WTC11 (cell line): ENCODE results near the gene HFE.

Experiments
- AFF4 ChIP-seq: sonication (generic); formaldehyde crosslinking; IDR thresholded peaks from 2 replicates; pipeline ENCODE4 v1.8.1; 2023; ENCODE audit warnings: mild to moderate bottlenecking, missing genetic modification reagents, borderline replicate concordance
- CTCF ChIP-seq: fragments of 200-600 bp; IDR thresholded peaks from 2 replicates; pipeline ENCODE4 v1.8.0; 2022; ENCODE audit warnings: antibody characterized with exemption
- FOXP1 ChIP-seq: sonication (generic); formaldehyde crosslinking; IDR thresholded peaks from 2 replicates; pipeline ENCODE4 v1.8.0; 2022; ENCODE audit warnings: missing genetic modification reagents, mild to moderate bottlenecking, moderate library complexity, borderline replicate concordance
- IRF2 ChIP-seq: sonication (generic); formaldehyde crosslinking; IDR thresholded peaks from 2 replicates; pipeline ENCODE4 v1.8.0; 2022; ENCODE audit warnings: low read depth, missing genetic modification reagents, borderline replicate concordance
- NR1H2 ChIP-seq: sonication (generic); formaldehyde crosslinking; IDR thresholded peaks from 2 replicates; pipeline ENCODE4 v1.9.0; 2021; ENCODE audit warnings: mild to moderate bottlenecking, moderate library complexity, missing genetic modification reagents
- TEAD1 ChIP-seq: sonication (generic); formaldehyde crosslinking; IDR thresholded peaks from 2 replicates; pipeline ENCODE4 v1.8.0; 2022; ENCODE audit warnings: mild to moderate bottlenecking, missing genetic modification reagents
- TEAD4 ChIP-seq: sonication (generic); formaldehyde crosslinking; IDR thresholded peaks from 2 replicates; pipeline ENCODE4 v1.8.0; 2022; ENCODE audit warnings: mild to moderate bottlenecking, missing genetic modification reagents
- USF1 ChIP-seq: sonication (generic); formaldehyde crosslinking; IDR thresholded peaks from 2 replicates; pipeline ENCODE4 v1.8.0; 2022; ENCODE audit warnings: mild to moderate bottlenecking, missing genetic modification reagents
- TF ChIP-seq, protein P1 (sequence below): sonication (generic); formaldehyde crosslinking; IDR thresholded peaks from 2 replicates; pipeline ENCODE4 v1.8.1; 2022; ENCODE audit warnings: low read depth, missing genetic modification reagents, borderline replicate concordance

- TF ChIP-seq IRF2 = no peak
- TF ChIP-seq FOXP1 (CRISPR knock-in tag) = no peak
- no peak for TF ChIP-seq CTCF
- TF ChIP-seq TEAD4 (CRISPR knock-in tag) = no peak
- no peak for TF ChIP-seq TEAD1 (CRISPR knock-in tag)
- no peak for TF ChIP-seq AFF4
- TF ChIP-seq, protein P1, sequence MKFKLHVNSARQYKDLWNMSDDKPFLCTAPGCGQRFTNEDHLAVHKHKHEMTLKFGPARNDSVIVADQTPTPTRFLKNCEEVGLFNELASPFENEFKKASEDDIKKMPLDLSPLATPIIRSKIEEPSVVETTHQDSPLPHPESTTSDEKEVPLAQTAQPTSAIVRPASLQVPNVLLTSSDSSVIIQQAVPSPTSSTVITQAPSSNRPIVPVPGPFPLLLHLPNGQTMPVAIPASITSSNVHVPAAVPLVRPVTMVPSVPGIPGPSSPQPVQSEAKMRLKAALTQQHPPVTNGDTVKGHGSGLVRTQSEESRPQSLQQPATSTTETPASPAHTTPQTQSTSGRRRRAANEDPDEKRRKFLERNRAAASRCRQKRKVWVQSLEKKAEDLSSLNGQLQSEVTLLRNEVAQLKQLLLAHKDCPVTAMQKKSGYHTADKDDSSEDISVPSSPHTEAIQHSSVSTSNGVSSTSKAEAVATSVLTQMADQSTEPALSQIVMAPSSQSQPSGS = no peak
- TF ChIP-seq NR1H2 (CRISPR knock-in tag) = no peak
- TF ChIP-seq USF1 (CRISPR knock-in tag) = no peak
Measured at GRCh38 chr6:26104457-26105108, 17.4 kb downstream of the HFE start.
